AG08395 (cell line): ENCODE measurements around the gene TNFRSF13B.
A peak's percentile ranks its signal among the peaks of the same experiment; 100 is the strongest.
"Not testable (repeated sequence)": the region's sequence is repeated elsewhere in the genome, so short reads cannot be mapped to it uniquely, and the experiment has no call there.

Experiments
- DNase-seq: peaks from one replicate; pipeline ENCODE4 v3.0.0; 2012; ENCODE audit warnings: mixed read lengths, low spot score

TNFRSF13B gene

DNA sequence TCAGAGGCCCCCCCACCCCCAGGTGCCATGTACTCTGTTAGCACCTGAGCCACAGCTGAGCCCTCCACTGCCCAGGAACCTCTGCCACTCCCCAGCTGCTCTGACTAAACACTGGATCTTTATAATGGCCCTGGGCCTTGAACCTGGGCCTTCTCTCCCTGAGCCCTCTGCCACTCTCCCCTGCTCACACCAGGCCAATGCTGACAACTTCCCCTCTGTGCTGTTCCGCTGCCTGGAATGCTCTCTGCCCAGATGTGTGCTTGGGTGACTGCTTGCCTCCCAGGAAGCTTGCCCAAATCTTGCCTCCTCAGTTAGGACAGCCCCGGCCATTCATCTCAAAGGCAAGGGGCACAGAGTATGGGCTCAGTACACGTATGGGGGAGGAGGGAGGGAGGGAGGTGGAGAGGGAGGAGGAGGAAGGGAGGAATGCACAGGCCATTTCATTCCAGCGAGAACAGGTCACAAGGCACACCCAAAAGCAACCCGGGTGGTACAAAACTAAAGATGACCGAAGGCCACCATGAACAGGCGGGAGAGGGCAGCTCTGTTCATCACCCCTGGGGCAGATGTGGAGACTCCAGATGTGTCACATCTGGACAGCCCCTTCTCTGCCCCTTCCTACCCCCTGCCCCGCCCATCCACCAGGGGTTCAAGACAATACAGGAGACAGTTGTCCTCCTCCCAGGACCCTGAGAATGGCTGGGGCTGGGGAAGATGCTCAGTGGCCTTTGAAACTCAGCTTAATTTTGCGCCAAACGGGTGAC is 15.3 kb upstream of the TNFRSF13B start:
- DNase-seq: no peak

- no peak for DNase-seq
Observed at GRCh38 chr17:16986391-16986790, 14.5 kb upstream of the TNFRSF13B start.

DNA sequence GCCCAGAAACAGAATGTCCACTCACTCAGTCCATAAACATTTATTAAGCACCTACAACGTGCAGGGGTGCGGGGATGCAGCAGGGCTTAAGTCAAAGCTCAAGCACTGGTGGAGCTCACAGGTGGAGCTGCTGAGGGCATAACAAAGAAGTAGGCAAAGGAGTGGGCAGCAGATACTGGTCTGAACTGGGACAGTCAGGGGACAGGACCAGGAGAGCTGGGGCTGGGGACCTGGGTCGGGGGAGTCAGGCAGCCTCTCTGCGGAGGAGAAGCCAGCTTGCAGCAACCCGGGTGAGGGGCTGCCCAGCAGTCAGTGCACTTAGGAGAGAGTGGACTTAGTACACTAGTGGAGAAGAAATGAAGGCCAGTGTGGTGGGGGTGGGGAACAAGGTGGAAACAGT is 10.0 kb upstream of the TNFRSF13B start:
- no peak for DNase-seq

DNA sequence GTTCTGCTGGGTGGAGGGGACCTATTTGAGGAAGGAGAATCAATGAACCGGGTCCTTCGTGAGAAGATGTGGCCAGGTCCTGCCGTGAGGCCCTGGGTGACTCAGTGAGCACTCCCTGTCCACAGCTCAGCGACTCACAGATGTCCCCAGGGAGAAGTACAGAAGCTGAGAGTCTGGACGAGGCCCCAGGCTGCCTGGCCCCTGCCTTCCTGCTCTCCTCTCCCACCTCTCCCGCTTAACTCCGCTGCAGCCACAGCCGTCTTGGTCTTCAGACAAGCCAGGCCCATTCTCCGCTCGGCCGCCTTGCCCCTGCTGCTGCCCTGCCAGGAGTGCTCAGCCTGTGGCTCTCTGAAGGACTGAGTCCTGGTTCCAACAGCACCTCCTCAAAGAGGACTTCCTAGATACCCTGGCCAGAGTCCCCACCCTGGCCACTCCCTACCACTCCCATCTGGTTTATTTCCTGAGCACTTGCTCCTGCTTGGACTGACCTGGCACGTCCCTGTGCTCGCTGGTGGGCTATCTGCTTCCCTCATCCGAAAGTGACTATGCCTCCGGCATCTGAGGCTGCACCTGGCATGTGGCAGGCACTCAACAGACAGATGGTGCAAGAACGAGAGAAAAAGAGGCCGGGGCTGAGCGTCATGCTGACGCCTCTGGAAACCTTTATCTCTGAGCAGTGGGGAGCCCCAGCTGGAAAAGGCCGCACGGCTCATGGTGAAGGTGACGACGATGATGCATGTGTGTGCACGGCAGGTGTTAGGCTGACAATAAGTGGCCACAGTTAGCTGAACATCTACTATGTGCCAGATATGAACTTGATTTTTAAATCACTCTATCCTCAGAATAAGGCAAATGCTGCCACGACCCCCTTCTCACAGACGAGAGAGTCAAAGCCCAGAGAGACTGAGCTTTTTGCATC is 9.2 kb upstream of the TNFRSF13B start:
- peak; percentile 46 for DNase-seq

GRCh38 chr17:16980061-16980460 is 8.1 kb upstream of the TNFRSF13B start:
- no peak for DNase-seq

DNA sequence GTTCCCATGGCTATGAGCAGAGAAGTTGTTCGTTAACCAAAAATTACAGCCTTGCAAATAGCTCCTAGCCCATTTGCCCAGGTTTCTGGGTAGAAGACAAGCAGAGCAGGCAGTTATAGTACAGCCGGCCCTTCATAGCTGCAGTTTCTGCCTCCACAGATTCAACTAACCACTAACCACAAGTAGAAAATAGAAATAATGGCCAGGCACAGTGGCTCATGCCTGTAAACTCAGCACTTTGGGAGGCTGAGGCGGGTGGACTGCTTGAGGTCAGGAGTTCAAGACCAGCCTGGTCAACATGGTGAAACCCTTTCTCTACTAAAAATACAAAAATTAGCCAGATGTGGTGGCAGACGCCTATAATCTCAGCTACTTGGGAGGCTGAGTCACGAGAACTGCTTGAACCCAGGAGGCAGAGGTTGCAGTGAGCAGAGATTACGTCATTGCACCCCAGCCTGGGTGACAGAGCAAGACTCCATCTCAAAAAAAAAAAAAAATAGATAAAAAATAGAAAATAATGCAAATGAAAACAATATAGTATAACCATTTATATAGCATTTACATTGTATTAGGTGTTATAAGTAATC is 7.4 kb upstream of the TNFRSF13B start:
- DNase-seq: not testable (repeated sequence)

DNA sequence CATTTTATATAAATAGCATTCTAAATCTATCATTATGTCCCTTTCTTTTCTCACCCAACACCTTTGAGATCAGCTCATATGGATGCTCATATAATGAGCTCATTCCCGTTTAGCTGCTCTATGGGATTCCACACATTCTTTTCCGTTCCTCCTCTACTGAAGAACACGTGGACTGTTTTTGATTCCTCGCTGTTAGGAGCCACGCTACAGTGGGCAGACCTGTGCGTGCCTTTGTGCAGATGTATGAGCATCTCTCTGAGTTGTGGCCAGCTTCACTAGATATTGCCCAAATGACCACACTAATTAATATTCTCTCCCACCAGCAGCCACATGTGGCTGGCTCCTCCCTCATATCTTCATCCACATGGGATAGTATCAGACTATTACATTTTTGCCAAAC is 6.0 kb upstream of the TNFRSF13B start:
- DNase-seq: peak; percentile 62

- DNase-seq: no peak
Observed at GRCh38 chr17:16976725-16977550, 5.0 kb upstream of the TNFRSF13B start.

DNA sequence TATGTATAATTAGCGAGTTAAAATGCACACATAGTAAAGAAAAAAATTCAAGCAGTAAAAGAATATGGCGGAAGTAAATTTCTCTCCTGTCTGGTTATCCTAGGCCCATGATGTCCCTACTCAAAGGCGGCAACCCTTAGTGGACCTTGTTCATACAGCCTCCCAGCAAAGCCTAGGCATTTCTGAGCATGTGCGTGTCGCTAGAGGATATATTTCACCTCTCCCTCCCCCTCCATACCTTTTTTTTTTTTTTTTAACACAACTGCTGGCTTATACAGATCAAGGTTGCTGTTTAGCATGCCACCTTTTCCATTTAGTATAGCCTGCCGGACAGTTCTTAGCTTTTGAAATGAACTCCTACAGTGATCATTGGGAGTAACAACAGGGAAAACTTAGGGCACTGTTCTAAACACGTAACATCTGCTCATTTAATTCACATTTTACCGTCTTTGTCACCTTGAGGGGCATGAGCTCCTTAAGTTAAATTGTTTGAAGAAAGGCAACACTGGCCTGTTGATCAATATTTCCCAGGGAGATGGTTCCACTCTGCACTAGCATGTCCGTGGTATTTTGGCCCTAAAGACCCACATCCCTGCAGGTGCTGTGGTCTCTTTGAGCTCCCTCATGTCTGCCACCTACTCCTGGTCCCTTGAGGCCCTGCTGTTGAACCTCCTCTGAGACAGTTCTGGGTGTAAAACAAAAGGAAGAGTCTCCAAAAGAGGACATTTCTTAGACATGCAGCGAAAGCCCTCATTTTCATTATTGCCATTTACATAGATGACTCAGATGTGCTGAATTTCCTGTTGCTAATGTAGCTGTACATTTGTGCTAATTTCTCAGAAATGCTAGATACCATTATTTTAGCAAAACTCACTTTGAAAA is 4.1 kb upstream of the TNFRSF13B start:
- DNase-seq: no peak

GRCh38 chr17:16975277-16975651 is 3.3 kb upstream of the TNFRSF13B start:
- no peak for DNase-seq

DNA sequence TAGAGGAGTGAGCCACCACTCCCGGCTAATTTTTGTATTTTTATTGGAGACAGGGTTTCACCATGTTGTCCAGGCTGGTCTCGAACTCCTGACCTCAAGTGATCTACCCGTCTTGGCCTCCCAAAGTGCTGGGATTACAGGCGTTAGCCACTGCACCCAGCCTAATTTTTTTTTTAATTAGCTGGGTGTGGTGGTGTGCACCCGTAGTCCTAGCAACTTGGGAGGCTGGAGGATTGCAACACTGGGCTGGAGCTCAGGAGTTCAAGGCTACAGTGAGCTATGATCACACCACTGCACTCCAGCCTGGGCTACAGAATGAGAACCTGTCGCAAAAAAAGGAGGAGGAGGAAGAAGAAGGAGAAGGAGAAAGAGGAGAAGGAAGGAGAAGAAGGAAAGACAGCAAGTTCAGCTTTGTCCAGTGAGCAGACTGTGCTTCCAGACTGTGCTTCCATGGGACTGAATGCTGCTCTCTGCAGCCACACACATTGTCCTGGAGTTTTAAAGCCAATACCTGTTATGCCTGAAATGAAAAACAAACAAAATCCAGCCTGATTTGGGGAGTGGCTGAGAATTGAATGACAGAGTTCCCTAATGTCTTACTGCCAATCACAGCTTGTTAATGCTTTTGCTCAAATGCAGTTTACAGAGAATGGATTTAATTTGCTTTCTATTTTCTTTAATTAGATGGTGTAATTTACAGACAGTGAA is 2.8 kb upstream of the TNFRSF13B start:
- no peak for DNase-seq

DNA sequence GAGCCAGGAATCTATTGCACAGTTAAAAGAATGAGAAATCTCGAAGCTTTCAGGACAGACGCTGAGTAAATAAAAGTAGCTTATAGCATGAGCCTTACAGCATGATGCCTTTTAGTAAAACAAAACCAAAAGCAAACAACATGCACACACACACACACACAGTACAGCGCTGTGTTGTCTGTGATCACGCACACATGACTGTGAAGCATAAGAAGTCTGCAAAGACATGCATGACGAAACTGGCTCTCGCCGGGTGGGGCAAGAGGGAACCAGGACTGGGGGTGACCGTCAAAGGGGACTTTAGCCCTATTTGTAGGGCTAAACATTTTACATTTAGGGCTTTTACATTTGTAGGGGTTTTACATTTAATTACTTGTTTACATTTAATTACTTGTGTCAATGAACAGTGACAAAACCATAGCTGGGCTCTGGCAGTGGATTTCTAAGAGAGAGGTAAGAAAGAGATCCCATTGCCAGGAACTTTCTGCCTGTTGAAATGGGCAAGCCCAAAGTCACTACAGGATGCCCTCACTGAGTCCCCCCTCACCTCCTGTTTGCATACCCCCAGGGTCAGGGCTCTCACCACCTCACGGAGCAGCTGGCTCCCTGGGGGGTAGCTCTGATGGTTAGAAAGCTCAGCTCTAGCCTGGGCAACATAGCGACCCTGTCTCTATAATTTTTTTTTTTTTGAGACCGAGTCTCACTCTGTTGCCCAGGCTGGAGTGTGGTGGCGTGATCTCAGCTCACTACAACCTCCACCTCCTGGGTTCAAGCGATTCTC is 2.0 kb upstream of the TNFRSF13B start:
- DNase-seq: no peak

- DNase-seq: not testable (repeated sequence)
Observed at GRCh38 chr17:16973043-16973442, 1.1 kb upstream of the TNFRSF13B start.

- DNase-seq: no peak
Observed at GRCh38 chr17:16972346-16972745, 428 bp upstream of the TNFRSF13B start.

DNA sequence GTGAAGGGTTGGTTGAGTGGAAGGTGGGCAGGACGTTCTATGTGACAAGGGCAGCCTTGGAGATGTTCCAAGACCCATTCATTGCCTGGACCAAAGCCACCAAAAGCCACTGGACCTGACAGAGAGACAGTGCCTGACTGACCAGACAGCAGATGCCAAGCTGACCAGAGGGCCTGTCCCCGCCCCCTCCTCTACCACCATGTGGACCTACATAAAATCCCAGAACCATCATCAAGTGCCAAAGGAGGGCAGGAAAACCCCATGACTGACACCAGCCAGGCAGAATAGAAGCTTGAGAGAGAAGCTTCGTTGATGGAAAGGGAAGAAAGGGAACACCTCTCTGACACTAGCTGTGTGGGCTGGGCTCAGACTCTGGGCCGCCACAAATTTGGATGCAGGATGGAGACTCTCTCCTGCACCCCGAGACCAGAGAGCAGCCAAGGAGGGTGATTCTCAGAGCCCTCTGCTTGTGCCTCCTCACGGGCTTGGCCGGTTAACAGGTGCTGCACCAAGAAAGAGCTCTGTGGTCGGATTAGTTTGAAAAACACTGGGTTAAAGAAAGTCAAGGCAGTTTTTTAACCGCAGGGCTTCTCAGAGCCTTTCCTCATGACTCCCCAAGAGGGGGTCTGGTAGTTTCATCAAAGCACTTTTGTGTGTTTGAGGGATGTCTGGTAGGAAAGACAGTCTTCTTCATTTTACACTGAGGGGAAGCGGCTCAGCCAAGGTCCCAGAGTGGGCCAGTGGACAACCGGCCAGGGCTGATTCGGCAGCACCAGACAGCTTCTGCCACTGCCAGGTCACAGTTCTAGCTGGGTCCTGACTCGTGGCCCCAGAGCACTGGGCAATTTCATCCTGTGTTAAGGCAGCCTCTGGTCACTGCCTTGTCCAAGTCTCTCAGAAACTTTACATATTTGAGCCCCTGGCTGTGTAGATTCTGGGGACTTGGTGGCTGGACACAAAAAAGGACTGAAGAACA is 1.7 kb downstream of the TNFRSF13B start:
- DNase-seq: no peak

DNA sequence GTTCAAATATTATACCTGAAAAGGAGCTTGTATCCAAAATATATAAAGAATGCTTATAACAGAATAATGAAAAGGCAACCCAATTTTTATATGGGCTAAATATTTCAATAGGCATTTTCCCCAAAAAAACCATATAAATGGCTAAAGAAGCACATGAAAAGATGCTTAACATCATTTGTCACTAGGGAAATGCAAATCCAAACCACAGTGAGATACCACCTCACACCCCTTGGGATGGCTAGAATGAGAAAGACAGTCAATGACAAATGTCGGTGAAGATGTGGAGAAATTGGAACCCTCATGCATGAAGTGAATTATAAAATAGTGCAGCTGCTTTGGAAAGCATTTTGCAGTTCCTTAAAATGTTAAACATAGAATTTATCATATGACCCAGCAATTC is 3.1 kb downstream of the TNFRSF13B start:
- no peak for DNase-seq

DNA sequence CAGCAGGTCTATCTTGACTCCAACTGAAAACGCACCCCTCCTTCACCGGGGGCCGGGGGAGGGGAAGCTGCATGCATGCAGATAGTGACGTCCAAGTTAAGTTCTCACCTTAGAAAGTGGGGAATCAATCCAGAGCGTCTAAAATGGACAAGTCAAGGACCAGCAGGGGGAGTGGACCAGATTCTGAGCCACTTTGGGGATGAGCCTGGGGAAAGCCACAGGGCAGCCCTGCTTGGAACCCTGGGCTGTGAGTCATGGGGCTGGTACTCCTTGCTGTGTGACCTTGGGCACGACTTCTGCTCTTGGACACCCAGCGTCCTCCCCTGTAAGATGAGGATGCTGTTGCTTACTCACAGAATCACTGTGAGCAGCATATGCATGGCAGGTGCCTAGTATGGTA is 9.1 kb downstream of the TNFRSF13B start:
- peak; percentile 15 for DNase-seq

- no peak for DNase-seq
Observed at GRCh38 chr17:16961792-16962191, 10.1 kb downstream of the TNFRSF13B start.
